Astrocyte (in vitro differentiated cells and primary cell): ENCODE data around the gene BTN2A1. TPM values are rescaled to one million over a fixed set of nuclear protein-coding genes. Genes with fewer than 3 reads are reported as not detected.
"Not testable (repeated sequence)": the region's sequence is repeated elsewhere in the genome, so short reads cannot be mapped to it uniquely, and the experiment has no call there.

Experiments
- DNase-seq: peaks from one replicate; pipeline ENCODE4 v3.0.0-alpha.2; 2010; ENCODE audit warnings: low read depth
- FAIRE-seq: peaks from 2 replicates; lab custom pipeline; 2011; peaks lifted over from hg19 to GRCh38; lab: Jason Lieb, UNC
- H2AFZ ChIP-seq: 2 replicates; pipeline ENCODE4 v1.6.0; 2012; ENCODE audit warnings: low read depth, low read length, inconsistent platforms
- H3K27ac ChIP-seq: 2 replicates; pipeline ENCODE4 v1.5.1; 2011; ENCODE audit warnings: low read depth, low read length, inconsistent platforms
- H3K27me3 ChIP-seq: 2 replicates; pipeline ENCODE4 v1.6.0; 2011; ENCODE audit warnings: low read length, inconsistent platforms; ENCODE audit not compliant: insufficient read depth
- H3K36me3 ChIP-seq: 2 replicates; pipeline ENCODE4 v1.5.1; 2011; ENCODE audit warnings: low read length, inconsistent platforms; ENCODE audit not compliant: insufficient read depth
- H3K4me1 ChIP-seq: 2 replicates; pipeline ENCODE4 v1.5.1; 2011; ENCODE audit warnings: low read length, inconsistent platforms; ENCODE audit not compliant: insufficient read depth
- H3K4me2 ChIP-seq: 2 replicates; pipeline ENCODE4 v1.6.0; 2012; ENCODE audit warnings: low read length, inconsistent platforms
- H3K4me3 ChIP-seq: 2 replicates; pipeline ENCODE4 v1.5.1; 2011; ENCODE audit warnings: low read depth, mild to moderate bottlenecking, low read length, inconsistent platforms; ENCODE audit not compliant: insufficient read depth
- H3K79me2 ChIP-seq: 2 replicates; pipeline ENCODE4 v1.6.0; 2012; ENCODE audit warnings: mild to moderate bottlenecking, low read length, inconsistent platforms; ENCODE audit not compliant: insufficient read depth
- H3K9ac ChIP-seq: 2 replicates; pipeline ENCODE4 v1.6.0; 2012; ENCODE audit warnings: mild to moderate bottlenecking, low read length, inconsistent platforms
- H3K9me3 ChIP-seq: 2 replicates; pipeline ENCODE4 v1.5.1; 2012; ENCODE audit warnings: low read depth, mild to moderate bottlenecking, low read length, inconsistent platforms; ENCODE audit not compliant: insufficient read depth
- H4K20me1 ChIP-seq: 2 replicates; pipeline ENCODE4 v1.6.0; 2012; ENCODE audit warnings: low read length, inconsistent platforms; ENCODE audit not compliant: insufficient read depth
- H3K27ac Mint-ChIP-seq: one replicate; pipeline ENCODE4 v1.8.0; 2021; ENCODE audit warnings: mild to moderate bottlenecking, mixed read lengths; ENCODE audit not compliant: unreplicated experiment
- H3K27me3 Mint-ChIP-seq: one replicate; pipeline ENCODE4 v1.8.0; 2021; ENCODE audit warnings: low read depth, mixed read lengths; ENCODE audit not compliant: unreplicated experiment
- H3K36me3 Mint-ChIP-seq: one replicate; pipeline ENCODE4 v1.8.0; 2021; ENCODE audit warnings: low read depth, mixed read lengths; ENCODE audit not compliant: unreplicated experiment
- H3K4me1 Mint-ChIP-seq: one replicate; pipeline ENCODE4 v1.8.0; 2021; ENCODE audit warnings: low read depth, mixed read lengths; ENCODE audit not compliant: unreplicated experiment
- H3K4me3 Mint-ChIP-seq: one replicate; pipeline ENCODE4 v1.8.0; 2021; ENCODE audit warnings: mild to moderate bottlenecking, moderate library complexity, mixed read lengths; ENCODE audit not compliant: unreplicated experiment
- H3K9me3 Mint-ChIP-seq: one replicate; pipeline ENCODE4 v1.8.0; 2021; ENCODE audit warnings: mild to moderate bottlenecking, mixed read lengths; ENCODE audit not compliant: unreplicated experiment
- EZH2 ChIP-seq: IDR thresholded peaks from 2 replicates; pipeline ENCODE4 v1.6.1; 2012; ENCODE audit warnings: mild to moderate bottlenecking, low read length, inconsistent platforms; ENCODE audit not compliant: insufficient read depth
- total RNA-seq: library from RNA; stranded (reverse); gene quantifications from 2 replicates; pipeline ENCODE4 v1.2.1, GENCODE V29; 2021
- TF ChIP-seq, protein P1 (sequence below): IDR thresholded peaks from 2 replicates; pipeline ENCODE4 v1.5.1; 2011; ENCODE audit warnings: low read depth, mild to moderate bottlenecking, inconsistent platforms, low read length, moderate library complexity; ENCODE audit not compliant: insufficient read depth

Gene BTN2A1
- total RNA-seq, 1 donor from 2014 or later = 50.4 TPM

DNA sequence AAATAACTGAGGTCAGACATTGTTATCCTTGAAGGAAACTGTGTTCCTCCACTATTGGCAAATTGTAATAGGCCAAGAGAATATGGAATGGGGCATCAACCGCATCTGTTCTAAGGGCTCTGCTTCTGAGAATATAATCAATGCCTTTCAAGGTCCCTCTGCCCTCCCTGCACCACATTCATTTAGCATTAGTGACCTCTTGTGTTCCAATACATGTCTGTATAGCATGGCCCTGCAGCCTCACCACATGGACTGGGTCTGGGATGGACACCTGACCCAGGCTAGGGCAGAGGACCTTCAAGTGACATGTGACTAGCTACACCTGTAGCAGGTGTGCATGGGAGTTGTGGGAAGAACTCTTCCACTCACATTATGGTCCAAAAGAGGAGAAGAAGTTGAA is 41.5 kb upstream of the BTN2A1 start:
- H2AFZ ChIP-seq = no peak overlapping the region
- no peak overlapping the region for H3K4me3 ChIP-seq
- no peak overlapping the region for H3K27ac ChIP-seq
- FAIRE-seq (no peak), DNase-seq (no peak)
- Mint-ChIP-seq H3K36me3 (peaks cover 24% of the 10 kb centered on the region), H3K4me1 (peaks cover 2% of the 10 kb centered on the region), H3K4me3 (peak overlapping the region; percentile 22), H3K9me3 (peaks cover 12% of the 10 kb centered on the region), H3K27me3 (no peaks in the 10 kb centered on the region), H3K27ac (no peak overlapping the region)
- H3K4me1 ChIP-seq = peaks cover 12% of the 10 kb centered on the region
- H3K4me2 ChIP-seq = no peak overlapping the region
- TF ChIP-seq, protein P1, sequence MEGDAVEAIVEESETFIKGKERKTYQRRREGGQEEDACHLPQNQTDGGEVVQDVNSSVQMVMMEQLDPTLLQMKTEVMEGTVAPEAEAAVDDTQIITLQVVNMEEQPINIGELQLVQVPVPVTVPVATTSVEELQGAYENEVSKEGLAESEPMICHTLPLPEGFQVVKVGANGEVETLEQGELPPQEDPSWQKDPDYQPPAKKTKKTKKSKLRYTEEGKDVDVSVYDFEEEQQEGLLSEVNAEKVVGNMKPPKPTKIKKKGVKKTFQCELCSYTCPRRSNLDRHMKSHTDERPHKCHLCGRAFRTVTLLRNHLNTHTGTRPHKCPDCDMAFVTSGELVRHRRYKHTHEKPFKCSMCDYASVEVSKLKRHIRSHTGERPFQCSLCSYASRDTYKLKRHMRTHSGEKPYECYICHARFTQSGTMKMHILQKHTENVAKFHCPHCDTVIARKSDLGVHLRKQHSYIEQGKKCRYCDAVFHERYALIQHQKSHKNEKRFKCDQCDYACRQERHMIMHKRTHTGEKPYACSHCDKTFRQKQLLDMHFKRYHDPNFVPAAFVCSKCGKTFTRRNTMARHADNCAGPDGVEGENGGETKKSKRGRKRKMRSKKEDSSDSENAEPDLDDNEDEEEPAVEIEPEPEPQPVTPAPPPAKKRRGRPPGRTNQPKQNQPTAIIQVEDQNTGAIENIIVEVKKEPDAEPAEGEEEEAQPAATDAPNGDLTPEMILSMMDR = no peak
- H3K9me3 ChIP-seq = no peaks in the 10 kb centered on the region
- H4K20me1 ChIP-seq = no peaks in the 10 kb centered on the region
- no peaks in the 10 kb centered on the region for H3K27me3 ChIP-seq
- H3K9ac ChIP-seq = no peak overlapping the region
- no peaks in the 10 kb centered on the region for H3K36me3 ChIP-seq
- H3K79me2 ChIP-seq = no peaks in the 10 kb centered on the region

DNA sequence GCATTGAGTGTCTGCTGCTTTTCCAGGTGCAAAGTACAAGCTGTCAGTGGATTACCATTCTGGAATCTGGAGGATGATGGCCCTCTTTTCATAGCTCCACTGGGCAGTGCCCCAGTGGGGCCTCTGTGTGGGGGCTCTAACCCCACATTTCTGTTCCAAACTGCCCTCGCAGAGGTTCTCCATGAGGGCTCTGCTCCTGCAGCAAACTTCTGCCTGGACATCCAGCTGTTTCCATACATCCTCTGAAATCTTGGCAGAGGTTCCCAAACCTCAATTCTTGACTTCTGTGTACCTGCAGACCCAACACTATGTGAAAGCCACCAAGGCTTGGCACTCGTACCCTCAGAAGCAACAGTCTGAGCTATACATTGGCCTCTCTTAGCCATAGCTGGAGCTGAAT is 39.7 kb upstream of the BTN2A1 start:
- DNase-seq, H3K27ac Mint-ChIP-seq, H3K4me3 ChIP-seq, H4K20me1 ChIP-seq, H3K27me3 ChIP-seq, H3K36me3 ChIP-seq, H3K4me1 ChIP-seq, H3K79me2 ChIP-seq, H2AFZ ChIP-seq, H3K4me1 Mint-ChIP-seq, H3K9me3 ChIP-seq, H3K27me3 Mint-ChIP-seq, H3K27ac ChIP-seq, H3K4me2 ChIP-seq, H3K9ac ChIP-seq, FAIRE-seq, H3K4me3 Mint-ChIP-seq: not testable (repeated sequence)
- Mint-ChIP-seq H3K36me3 (peaks cover 15% of the 10 kb centered on the region), H3K9me3 (peaks cover 12% of the 10 kb centered on the region)

- H3K27ac Mint-ChIP-seq, H4K20me1 ChIP-seq, H3K4me1 ChIP-seq, H3K9me3 ChIP-seq, H3K9ac ChIP-seq, H3K4me3 ChIP-seq, H3K27ac ChIP-seq, H2AFZ ChIP-seq, H3K4me1 Mint-ChIP-seq, H3K27me3 Mint-ChIP-seq, FAIRE-seq, H3K4me2 ChIP-seq, H3K27me3 ChIP-seq, DNase-seq, H3K4me3 Mint-ChIP-seq, H3K36me3 ChIP-seq: not testable (repeated sequence)
- H3K79me2 ChIP-seq = peaks cover 12% of the 10 kb centered on the region
- Mint-ChIP-seq H3K36me3 (peaks cover 11% of the 10 kb centered on the region), H3K9me3 (peaks cover 12% of the 10 kb centered on the region)
Observed at GRCh38 chr6:26418795-26419194, 39.0 kb upstream of the BTN2A1 start.

DNA sequence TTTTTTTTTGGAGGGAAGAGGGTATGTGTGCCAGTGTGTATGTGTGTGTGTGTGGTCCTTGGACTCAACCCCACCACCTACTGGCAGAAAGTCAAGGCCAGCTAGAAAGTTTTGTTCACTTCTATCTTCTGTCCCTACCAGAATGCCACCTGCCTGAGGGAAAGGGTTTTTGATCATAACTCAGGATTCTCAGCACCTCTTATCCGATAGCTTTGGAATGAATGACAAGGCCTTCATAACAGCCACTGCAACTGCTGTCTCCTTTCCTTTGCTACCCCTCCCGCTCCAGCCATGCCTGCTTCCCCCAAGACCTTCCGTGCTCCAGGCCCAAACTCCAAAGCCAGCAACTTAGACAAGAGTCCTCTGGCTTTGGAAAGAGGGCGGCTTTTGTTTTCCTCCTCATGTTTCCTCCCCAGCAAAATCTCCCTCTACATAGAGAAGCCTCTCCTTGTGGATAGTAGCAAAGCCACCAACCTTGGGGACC is 37.0 kb upstream of the BTN2A1 start:
- Histone ChIP-seq H3K4me2 (peak overlapping the region; percentile 90), H3K79me2 (peaks cover 16% of the 10 kb centered on the region), H4K20me1 (no peaks in the 10 kb centered on the region), H3K27ac (peak overlapping the region; percentile 84), H3K36me3 (no peaks in the 10 kb centered on the region), H3K9ac (peak overlapping the region; percentile 97), H3K9me3 (no peaks in the 10 kb centered on the region), H3K27me3 (no peaks in the 10 kb centered on the region), H2AFZ (peak overlapping the region; percentile 91), H3K4me3 (peak overlapping the region; percentile 91), H3K4me1 (peaks cover 7% of the 10 kb centered on the region)
- Mint-ChIP-seq H3K9me3 (peaks cover 8% of the 10 kb centered on the region), H3K4me3 (no peak overlapping the region), H3K27ac (no peak overlapping the region), H3K4me1 (peaks cover 4% of the 10 kb centered on the region), H3K36me3 (peaks cover 14% of the 10 kb centered on the region), H3K27me3 (no peaks in the 10 kb centered on the region)
- TF ChIP-seq, protein P1 = peak; percentile 35
- no peak for TF ChIP-seq EZH2
- peak; percentile 33 for DNase-seq
- FAIRE-seq = no peak
